ENCODE data around the gene SPHKAP.

SPHKAP gene

GRCh38 chr2:228066126-228066798, 115.2 kb downstream of the SPHKAP start:
- ChIA-PET CTCF (no interaction called here), POLR2A (no interaction called here)
- no peak for TF ChIP-seq CTCF (IDR thresholded peaks at IDR 0.05; ENCODE audit: insufficient read depth, low read length, missing control alignments)
- H3K4me3 ChIP-seq (ENCODE audit: low read depth, low read length): no peak overlapping the region
- DNase-seq (ENCODE audit: low read depth, low spot score): no peak

GRCh38 chr2:228065686-228066085, 115.8 kb downstream of the SPHKAP start:
- TF ChIP-seq CTCF (IDR thresholded peaks at IDR 0.05; ENCODE audit: insufficient read depth, low read length, missing control alignments): no peak
- CTCF ChIA-PET: no interaction called here

GRCh38 chr2:228064796-228065315, 116.6 kb downstream of the SPHKAP start:
- H3K4me3 ChIP-seq (ENCODE audit: low read depth, low read length): no peak overlapping the region
- no peak for TF ChIP-seq CTCF (IDR thresholded peaks at IDR 0.05; ENCODE audit: insufficient read depth, low read length, missing control alignments)
- POLR2A ChIA-PET: no interaction called here
- CTCF ChIA-PET: no interaction called here
- no peak for DNase-seq (ENCODE audit: low read depth, low spot score)

More at GRCh38 chr2:228065686-228066085, 115.8 kb downstream of the SPHKAP start:
- POLR2A ChIA-PET: no interaction called here
- no peak for DNase-seq (ENCODE audit: low read depth, low spot score)
- no peak overlapping the region for H3K4me3 ChIP-seq (ENCODE audit: low read depth, low read length)

GRCh38 chr2:228064024-228064423, 117.5 kb downstream of the SPHKAP start:
- ChIA-PET POLR2A (no interaction called here), CTCF (no interaction called here)
- no peak for TF ChIP-seq CTCF (IDR thresholded peaks at IDR 0.05; ENCODE audit: insufficient read depth, low read length, missing control alignments)

GRCh38 chr2:228063558-228063957, 117.9 kb downstream of the SPHKAP start:
- CTCF ChIA-PET: no interaction called here
- no peak for TF ChIP-seq CTCF (IDR thresholded peaks at IDR 0.05; ENCODE audit: insufficient read depth, low read length, missing control alignments)
- POLR2A ChIA-PET: no interaction called here
- DNase-seq (ENCODE audit: low read depth, low spot score): no peak
- H3K4me3 ChIP-seq (ENCODE audit: low read depth, low read length): no peak overlapping the region

More at GRCh38 chr2:228064024-228064423, 117.5 kb downstream of the SPHKAP start:
- no peak for DNase-seq (ENCODE audit: low read depth, low spot score)
- no peak overlapping the region for H3K4me3 ChIP-seq (ENCODE audit: low read depth, low read length)

GRCh38 chr2:228059735-228060134, 121.8 kb downstream of the SPHKAP start:
- TF ChIP-seq CTCF (IDR thresholded peaks at IDR 0.05; ENCODE audit: insufficient read depth, low read length, missing control alignments): no peak
- DNase-seq (ENCODE audit: low read depth, low spot score): no peak
- POLR2A ChIA-PET: no interaction called here
- no peak overlapping the region for H3K4me3 ChIP-seq (ENCODE audit: low read depth, low read length)
- CTCF ChIA-PET: no interaction called here
